ENCODE measurements around the gene FGFBP1.

The FGFBP1 gene

DNA sequence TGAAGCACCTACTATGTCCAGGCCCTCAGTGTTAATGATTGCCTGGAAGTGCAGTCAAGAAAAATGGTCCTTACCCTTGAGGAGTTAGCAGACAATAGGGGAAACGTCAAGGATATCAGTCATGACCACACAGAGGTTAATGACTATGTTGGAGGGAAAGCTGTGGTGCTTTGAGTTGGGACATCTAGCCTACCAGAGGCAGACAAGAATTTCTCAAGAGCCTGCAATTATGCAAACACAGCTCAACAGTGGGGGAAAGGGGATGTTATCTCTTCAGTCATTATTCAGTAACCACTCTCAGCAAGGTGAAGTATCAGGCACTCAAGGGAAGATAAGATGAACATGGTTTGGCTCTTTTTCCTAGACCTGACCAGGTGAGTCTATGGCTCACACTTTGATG, 7.0 kb upstream of the FGFBP1 start:
- no peaks in the 10 kb centered on the region for H3K27me3 ChIP-seq (ENCODE audit: control insufficient read depth, insufficient read depth, low read length)
- no peaks in the 10 kb centered on the region for H3K4me1 ChIP-seq (ENCODE audit: control insufficient read depth, insufficient read depth, low read length)
- H3K4me3 ChIP-seq (ENCODE audit: low read length) = no peak overlapping the region
- no peaks in the 10 kb centered on the region for H3K9me3 ChIP-seq (ENCODE audit: control insufficient read depth, insufficient read depth, low read length)
- WGBS (ENCODE audit: insufficient coverage, insufficient read length) = no CpG with 5 or more reads among the region's 1 CpG
- H3K27ac ChIP-seq (ENCODE audit: low read length) = no peak overlapping the region
- no peak for DNase-seq (ENCODE audit: low read depth, low spot score)
- no peaks in the 10 kb centered on the region for H3K36me3 ChIP-seq (ENCODE audit: control insufficient read depth, insufficient read depth, low read length)

DNA sequence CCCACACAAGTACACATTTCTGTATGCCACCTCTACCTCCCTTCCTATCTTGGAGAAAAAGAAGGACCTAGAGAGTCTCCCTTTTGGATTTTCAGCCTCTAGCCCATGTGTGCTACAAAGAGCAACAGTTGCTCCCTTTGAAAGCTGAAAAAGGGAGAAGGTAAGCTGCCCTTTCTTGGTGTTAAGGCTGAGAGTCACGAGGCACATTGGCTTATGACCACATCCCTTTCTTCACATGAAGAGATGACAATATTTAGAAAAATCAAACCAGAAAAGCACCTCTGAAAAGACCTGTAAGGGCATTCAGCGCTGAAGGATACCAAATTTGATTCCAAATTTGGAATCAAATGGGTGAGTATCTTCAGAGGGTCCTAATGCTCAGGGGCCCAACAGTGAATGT, 6.4 kb upstream of the FGFBP1 start:
- no CpG with 5 or more reads among the region's 2 CpGs for WGBS (ENCODE audit: insufficient coverage, insufficient read length)
- no peak overlapping the region for H3K27ac ChIP-seq (ENCODE audit: low read length)
- H3K9me3 ChIP-seq (ENCODE audit: control insufficient read depth, insufficient read depth, low read length) = no peaks in the 10 kb centered on the region
- no peaks in the 10 kb centered on the region for H3K36me3 ChIP-seq (ENCODE audit: control insufficient read depth, insufficient read depth, low read length)
- no peaks in the 10 kb centered on the region for H3K4me1 ChIP-seq (ENCODE audit: control insufficient read depth, insufficient read depth, low read length)
- no peak overlapping the region for H3K4me3 ChIP-seq (ENCODE audit: low read length)
- DNase-seq (ENCODE audit: low read depth, low spot score) = no peak
- H3K27me3 ChIP-seq (ENCODE audit: control insufficient read depth, insufficient read depth, low read length) = no peaks in the 10 kb centered on the region

- no peaks in the 10 kb centered on the region for H3K27me3 ChIP-seq (ENCODE audit: control insufficient read depth, insufficient read depth, low read length)
- no peak overlapping the region for H3K4me3 ChIP-seq (ENCODE audit: low read length)
- no peaks in the 10 kb centered on the region for H3K9me3 ChIP-seq (ENCODE audit: control insufficient read depth, insufficient read depth, low read length)
- no peak for DNase-seq (ENCODE audit: low read depth, low spot score)
- no peaks in the 10 kb centered on the region for H3K36me3 ChIP-seq (ENCODE audit: control insufficient read depth, insufficient read depth, low read length)
- no peak overlapping the region for H3K27ac ChIP-seq (ENCODE audit: low read length)
- no peaks in the 10 kb centered on the region for H3K4me1 ChIP-seq (ENCODE audit: control insufficient read depth, insufficient read depth, low read length)
- no CpG with 5 or more reads among the region's 1 CpG for whole genome bisulfite sequencing (ENCODE audit: insufficient coverage, insufficient read length)
These were observed 3.7 kb upstream of the FGFBP1 start for GRCh38 chr4:15942283-15942682.

GRCh38 chr4:15938182-15938581, 358 bp downstream of the FGFBP1 start:
- DNase-seq (ENCODE audit: low read depth, low spot score) = no peak

DNA sequence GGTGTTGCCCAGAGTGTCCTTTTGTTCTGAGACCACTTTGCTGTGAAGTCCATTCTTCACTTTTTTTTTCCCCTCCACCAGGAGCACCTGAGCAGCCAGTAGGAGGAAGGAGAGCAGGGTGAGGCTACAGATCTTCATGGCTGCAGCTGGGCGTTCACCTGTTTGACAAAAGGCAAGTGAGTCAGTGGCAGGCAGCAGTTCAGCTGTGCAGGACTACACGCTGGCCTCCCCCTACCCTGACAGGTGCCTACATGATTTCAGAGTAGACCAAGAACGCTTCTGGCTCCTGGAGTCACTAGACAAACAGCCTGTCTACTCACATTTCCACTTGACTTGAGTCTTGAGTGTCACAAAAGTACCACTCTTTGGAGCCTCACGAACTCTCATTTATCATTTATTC, 2.0 kb downstream of the FGFBP1 start:
- no peak for DNase-seq (ENCODE audit: low read depth, low spot score)
- no peaks in the 10 kb centered on the region for H3K9me3 ChIP-seq (ENCODE audit: control insufficient read depth, insufficient read depth, low read length)
- no peak overlapping the region for H3K4me3 ChIP-seq (ENCODE audit: low read length)
- no peaks in the 10 kb centered on the region for H3K27me3 ChIP-seq (ENCODE audit: control insufficient read depth, insufficient read depth, low read length)
- no peak overlapping the region for H3K27ac ChIP-seq (ENCODE audit: low read length)
- H3K36me3 ChIP-seq (ENCODE audit: control insufficient read depth, insufficient read depth, low read length) = no peaks in the 10 kb centered on the region
- H3K4me1 ChIP-seq (ENCODE audit: control insufficient read depth, insufficient read depth, low read length) = no peaks in the 10 kb centered on the region
- WGBS (ENCODE audit: insufficient coverage, insufficient read length) = 100% methylated on average over 1 of the region's 4 CpGs

More at GRCh38 chr4:15938182-15938581, 358 bp downstream of the FGFBP1 start:
- Histone ChIP-seq H3K4me3 (ENCODE audit: low read length) (no peak overlapping the region), H3K36me3 (ENCODE audit: control insufficient read depth, insufficient read depth, low read length) (no peaks in the 10 kb centered on the region), H3K4me1 (ENCODE audit: control insufficient read depth, insufficient read depth, low read length) (no peaks in the 10 kb centered on the region), H3K9me3 (ENCODE audit: control insufficient read depth, insufficient read depth, low read length) (no peaks in the 10 kb centered on the region), H3K27ac (ENCODE audit: low read length) (no peak overlapping the region), H3K27me3 (ENCODE audit: control insufficient read depth, insufficient read depth, low read length) (no peaks in the 10 kb centered on the region)
- WGBS (ENCODE audit: insufficient coverage, insufficient read length) = no CpG with 5 or more reads among the region's 8 CpGs

DNA sequence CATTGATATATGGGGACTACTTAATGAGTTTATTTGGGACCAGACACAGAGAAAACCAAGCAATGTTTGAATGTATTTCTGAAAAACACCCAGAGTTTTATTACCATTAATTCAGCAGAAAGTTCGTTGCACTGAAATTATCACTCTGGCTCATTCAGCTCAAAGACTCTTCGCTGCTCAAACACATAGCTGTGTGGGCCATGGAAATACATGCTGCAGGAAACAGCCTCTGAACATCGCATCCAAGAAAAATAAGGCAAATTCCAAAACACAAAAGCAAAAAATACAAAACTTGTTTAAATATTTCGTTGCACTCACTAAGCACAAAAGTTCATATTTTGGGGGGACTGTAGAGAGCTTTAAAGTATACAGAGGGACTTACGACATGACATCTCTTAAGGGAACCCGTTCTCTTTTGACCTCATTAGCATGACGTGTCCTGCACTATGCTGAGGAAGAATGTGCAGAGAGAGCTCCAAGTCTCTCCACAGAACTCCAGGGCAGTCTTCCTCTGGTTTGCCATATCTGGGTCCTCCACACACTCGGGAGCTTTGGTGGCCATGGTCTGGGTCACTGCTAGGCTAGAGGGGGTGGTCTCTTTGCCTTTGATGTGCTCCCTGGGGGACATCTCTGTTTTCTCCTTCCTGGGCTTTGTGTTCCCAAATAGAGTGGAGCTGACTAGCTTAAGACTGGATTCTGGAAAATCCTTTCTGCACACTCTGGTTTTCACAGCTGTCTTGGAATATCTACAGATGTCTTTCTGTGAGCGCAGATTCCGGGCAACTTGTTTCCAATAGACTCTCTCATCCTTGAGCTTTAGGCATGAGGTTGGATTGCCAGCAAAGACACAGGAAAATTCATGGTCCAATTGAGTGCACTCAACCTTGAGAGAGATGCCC, 2.8 kb downstream of the FGFBP1 start:
- Histone ChIP-seq H3K4me1 (ENCODE audit: control insufficient read depth, insufficient read depth, low read length) (no peaks in the 10 kb centered on the region), H3K27me3 (ENCODE audit: control insufficient read depth, insufficient read depth, low read length) (no peaks in the 10 kb centered on the region), H3K4me3 (ENCODE audit: low read length) (no peak overlapping the region), H3K36me3 (ENCODE audit: control insufficient read depth, insufficient read depth, low read length) (no peaks in the 10 kb centered on the region), H3K27ac (ENCODE audit: low read length) (no peak overlapping the region), H3K9me3 (ENCODE audit: control insufficient read depth, insufficient read depth, low read length) (no peaks in the 10 kb centered on the region)
- no peak for DNase-seq (ENCODE audit: low read depth, low spot score)
- no CpG with 5 or more reads among the region's 10 CpGs for WGBS (ENCODE audit: insufficient coverage, insufficient read length)

GRCh38 chr4:15934259-15934658, 4.3 kb downstream of the FGFBP1 start:
- Histone ChIP-seq H3K36me3 (ENCODE audit: control insufficient read depth, insufficient read depth, low read length) (no peaks in the 10 kb centered on the region), H3K4me3 (ENCODE audit: low read length) (no peak overlapping the region), H3K9me3 (ENCODE audit: control insufficient read depth, insufficient read depth, low read length) (no peaks in the 10 kb centered on the region), H3K27me3 (ENCODE audit: control insufficient read depth, insufficient read depth, low read length) (no peaks in the 10 kb centered on the region), H3K27ac (ENCODE audit: low read length) (no peak overlapping the region), H3K4me1 (ENCODE audit: control insufficient read depth, insufficient read depth, low read length) (no peaks in the 10 kb centered on the region)
- no peak for DNase-seq (ENCODE audit: low read depth, low spot score)
- WGBS (ENCODE audit: insufficient coverage, insufficient read length) = no CpG with 5 or more reads among the region's 3 CpGs

DNA sequence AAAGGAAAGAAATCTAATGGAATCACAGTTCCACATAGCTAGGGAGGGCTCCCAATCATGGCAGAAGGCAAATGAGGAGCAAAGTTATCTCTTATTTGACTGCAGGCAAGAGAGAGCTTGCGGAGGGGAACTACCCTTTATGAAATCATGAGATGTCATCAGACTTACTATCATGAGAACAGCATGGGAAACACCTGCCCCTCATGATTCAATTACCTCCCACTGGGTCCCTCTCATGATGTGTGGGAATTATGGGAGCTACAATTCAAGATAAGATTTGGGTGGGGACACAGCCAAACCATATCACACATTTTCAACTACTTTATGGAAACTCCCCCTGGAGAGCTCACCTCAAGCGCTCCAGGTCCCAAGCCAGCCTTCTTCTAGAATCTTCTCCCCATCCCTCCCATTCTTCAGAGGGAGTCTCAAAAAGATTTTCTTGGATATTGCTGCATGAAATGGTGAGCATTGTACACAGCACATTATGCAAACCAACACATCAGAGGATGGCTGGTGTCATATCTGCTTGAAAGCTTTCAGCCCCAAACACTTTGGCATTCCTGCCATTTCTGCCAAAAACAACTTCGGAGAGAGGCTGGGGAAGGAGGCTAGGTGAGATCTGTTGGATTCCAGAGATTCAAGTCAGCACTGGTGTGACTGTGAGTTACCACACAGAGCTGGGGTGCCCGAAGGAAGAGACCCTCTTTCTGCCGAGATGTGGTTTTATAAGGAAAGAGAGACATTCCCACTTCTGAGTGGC, 6.9 kb downstream of the FGFBP1 start:
- Histone ChIP-seq H3K4me1 (ENCODE audit: control insufficient read depth, insufficient read depth, low read length) (no peaks in the 10 kb centered on the region), H3K4me3 (ENCODE audit: low read length) (no peak overlapping the region), H3K9me3 (ENCODE audit: control insufficient read depth, insufficient read depth, low read length) (no peaks in the 10 kb centered on the region), H3K27ac (ENCODE audit: low read length) (no peak overlapping the region), H3K36me3 (ENCODE audit: control insufficient read depth, insufficient read depth, low read length) (no peaks in the 10 kb centered on the region), H3K27me3 (ENCODE audit: control insufficient read depth, insufficient read depth, low read length) (no peaks in the 10 kb centered on the region)
- WGBS (ENCODE audit: insufficient coverage, insufficient read length) = no CpG with 5 or more reads among the region's 5 CpGs
- DNase-seq (ENCODE audit: low read depth, low spot score) = no peak

GRCh38 chr4:15930314-15930713, 8.2 kb downstream of the FGFBP1 start:
- Histone ChIP-seq H3K27ac (ENCODE audit: low read length) (no peak overlapping the region), H3K9me3 (ENCODE audit: control insufficient read depth, insufficient read depth, low read length) (no peaks in the 10 kb centered on the region), H3K4me1 (ENCODE audit: control insufficient read depth, insufficient read depth, low read length) (no peaks in the 10 kb centered on the region), H3K4me3 (ENCODE audit: low read length) (no peak overlapping the region), H3K36me3 (ENCODE audit: control insufficient read depth, insufficient read depth, low read length) (no peaks in the 10 kb centered on the region), H3K27me3 (ENCODE audit: control insufficient read depth, insufficient read depth, low read length) (no peaks in the 10 kb centered on the region)
- WGBS (ENCODE audit: insufficient coverage, insufficient read length) = no CpG with 5 or more reads among the region's 7 CpGs
- DNase-seq (ENCODE audit: low read depth, low spot score) = no peak

- DNase-seq (ENCODE audit: low read depth, low spot score) = no peak
- Histone ChIP-seq H3K4me1 (ENCODE audit: control insufficient read depth, insufficient read depth, low read length) (no peaks in the 10 kb centered on the region), H3K27me3 (ENCODE audit: control insufficient read depth, insufficient read depth, low read length) (no peaks in the 10 kb centered on the region), H3K9me3 (ENCODE audit: control insufficient read depth, insufficient read depth, low read length) (no peaks in the 10 kb centered on the region), H3K27ac (ENCODE audit: low read length) (no peak overlapping the region), H3K36me3 (ENCODE audit: control insufficient read depth, insufficient read depth, low read length) (no peaks in the 10 kb centered on the region), H3K4me3 (ENCODE audit: low read length) (no peak overlapping the region)
- WGBS (ENCODE audit: insufficient coverage, insufficient read length) = no CpG with 5 or more reads among the region's 3 CpGs
These were observed 9.0 kb downstream of the FGFBP1 start for GRCh38 chr4:15929540-15929939.
